NCI-H526 (cell line): ENCODE results near the gene CDH4.
"Not testable (repeated sequence)": the region's sequence is repeated elsewhere in the genome, so short reads cannot be mapped to it uniquely, and the experiment has no call there.

ENCODE experiments used
- DNase-seq, 2 experiments: peaks; one replicate each; lab custom pipeline; 2025; lab: John Stamatoyannopoulos, UW

Gene CDH4

GRCh38 chr20:61437280-61438206 is 185.5 kb downstream of the CDH4 start:
- DNase-seq, result peak in 1 of 2 experiments; percentile 43

DNA sequence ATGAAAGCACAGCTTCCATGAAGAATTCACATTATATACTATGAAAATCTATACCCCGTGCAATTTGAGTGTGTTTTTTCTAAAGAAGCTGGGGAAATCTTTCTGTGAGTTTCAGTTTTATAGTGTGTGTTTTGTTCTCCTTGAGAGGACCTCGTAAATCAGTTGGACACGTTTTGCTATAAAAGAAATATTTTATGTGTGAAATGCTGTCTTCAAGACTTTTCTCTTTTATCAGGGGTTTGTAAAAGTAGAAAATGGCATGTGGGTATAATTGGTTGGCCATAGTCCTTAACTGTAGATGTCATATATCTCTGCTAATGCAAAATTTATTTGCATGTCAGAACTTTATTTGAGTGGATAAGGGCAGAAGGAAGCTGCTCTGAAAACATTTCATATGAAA is 186.2 kb downstream of the CDH4 start:
- DNase-seq, result no peak

DNA sequence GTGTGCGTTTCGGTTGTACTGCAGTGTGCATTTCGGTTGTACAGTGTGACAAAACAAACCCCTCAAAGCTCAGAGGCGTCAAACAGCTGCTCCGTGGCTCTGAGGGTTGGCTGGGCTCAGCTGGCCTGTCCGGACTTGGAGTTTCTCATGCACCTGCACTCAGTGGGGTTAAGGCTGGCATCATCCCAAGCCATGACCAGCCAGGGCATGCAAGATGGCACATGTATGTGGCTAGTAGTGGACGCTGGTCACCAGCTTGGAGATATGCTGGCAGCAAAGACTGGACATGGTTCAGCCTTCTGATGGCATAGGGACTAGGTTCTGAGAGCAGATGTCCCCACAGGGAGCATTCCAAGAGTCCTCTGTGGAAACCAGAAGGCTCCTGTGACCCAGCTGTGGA is 187.2 kb downstream of the CDH4 start:
- no peak for DNase-seq

- DNase-seq, result no peak
Measured at GRCh38 chr20:61440548-61441055, 188.5 kb downstream of the CDH4 start.

DNA sequence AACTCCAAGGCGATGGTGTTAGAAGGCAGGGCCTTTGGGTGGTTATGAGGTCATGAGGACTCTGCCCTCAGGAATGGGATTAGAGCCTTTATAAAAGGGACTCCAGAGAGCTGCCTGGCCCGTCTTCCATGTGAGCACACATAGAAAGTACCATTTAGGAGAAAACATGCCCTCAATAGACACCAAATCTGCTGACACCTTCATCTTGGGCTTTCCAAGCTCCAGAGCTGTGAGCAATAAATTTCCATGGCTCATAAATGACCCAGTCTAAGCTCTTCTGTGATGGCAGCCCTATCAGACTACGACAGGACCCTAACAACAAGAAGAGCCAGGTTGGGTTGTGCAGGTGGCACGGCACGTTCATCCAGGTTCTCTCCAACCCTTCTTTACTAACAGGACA is 189.5 kb downstream of the CDH4 start:
- no peak for DNase-seq

GRCh38 chr20:61442075-61442670 is 190.1 kb downstream of the CDH4 start:
- peak; percentile 84 to 90 for DNase-seq

DNA sequence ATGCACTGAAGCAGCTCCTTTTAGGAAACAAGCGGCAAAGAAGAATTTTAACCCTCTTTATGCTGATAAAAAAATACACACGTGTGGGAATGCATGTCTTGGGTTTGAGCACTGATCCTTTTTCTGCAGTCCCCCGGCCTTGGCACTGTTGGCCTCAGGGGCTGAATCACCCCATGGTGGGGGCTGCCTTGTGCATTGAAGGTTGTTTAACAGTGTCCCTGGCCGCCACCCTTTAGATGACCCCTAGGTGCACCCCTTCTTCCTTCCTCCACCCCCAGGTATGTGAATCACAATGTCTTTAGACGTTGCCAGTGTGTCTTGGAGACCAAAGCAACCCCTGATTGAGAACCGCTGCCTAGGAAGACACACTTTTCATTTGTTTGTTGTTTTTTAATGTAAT is 190.7 kb downstream of the CDH4 start:
- no peak for DNase-seq

- DNase-seq, result peak in 1 of 2 experiments; percentile 16
Measured at GRCh38 chr20:61443443-61444126, 191.5 kb downstream of the CDH4 start.

DNA sequence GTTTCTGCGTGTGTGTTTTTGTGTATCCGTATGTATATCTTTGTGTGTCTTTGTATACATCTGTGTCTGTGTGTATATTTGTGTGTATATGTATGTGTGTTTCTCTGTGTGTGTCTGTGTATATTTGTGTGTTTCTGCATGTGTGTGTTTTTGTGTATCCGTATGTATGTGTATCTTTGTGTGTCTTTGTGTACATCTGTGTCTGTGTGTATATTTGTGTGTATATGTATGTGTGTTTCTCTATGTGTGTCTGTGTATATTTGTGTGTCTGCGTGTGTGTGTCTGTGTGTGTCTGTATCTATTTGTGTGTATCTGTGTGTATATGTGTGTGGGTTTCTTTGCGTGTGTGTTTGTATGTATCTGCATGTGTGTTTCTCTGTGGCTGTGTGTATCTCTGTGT is 192.6 kb downstream of the CDH4 start:
- DNase-seq, result no peak

- DNase-seq, result no peak
Measured at GRCh38 chr20:61445138-61445537, 193.1 kb downstream of the CDH4 start.

DNA sequence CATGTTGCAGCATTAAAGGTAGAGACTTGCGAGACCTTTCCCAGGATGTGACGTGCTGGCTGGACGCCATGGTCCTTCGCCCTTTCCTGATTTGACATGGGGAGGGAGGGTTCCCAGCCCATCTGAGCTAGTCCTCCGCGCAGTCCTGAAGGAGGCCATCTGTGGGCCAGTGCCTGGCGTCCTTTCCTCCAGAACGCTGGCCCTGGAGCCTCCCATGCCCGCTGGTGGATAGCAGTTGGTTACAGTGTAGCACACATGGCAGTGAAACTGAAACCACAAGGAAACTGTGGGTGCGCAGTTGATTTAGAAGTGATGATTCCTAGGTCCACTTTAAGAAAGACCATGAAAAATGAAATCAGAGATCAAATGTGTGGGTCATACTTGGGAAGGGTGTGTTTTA is 193.7 kb downstream of the CDH4 start:
- no peak for DNase-seq

GRCh38 chr20:61447952-61448351 is 195.9 kb downstream of the CDH4 start:
- no peak for DNase-seq

GRCh38 chr20:61448386-61448785 is 196.3 kb downstream of the CDH4 start:
- no peak for DNase-seq

DNA sequence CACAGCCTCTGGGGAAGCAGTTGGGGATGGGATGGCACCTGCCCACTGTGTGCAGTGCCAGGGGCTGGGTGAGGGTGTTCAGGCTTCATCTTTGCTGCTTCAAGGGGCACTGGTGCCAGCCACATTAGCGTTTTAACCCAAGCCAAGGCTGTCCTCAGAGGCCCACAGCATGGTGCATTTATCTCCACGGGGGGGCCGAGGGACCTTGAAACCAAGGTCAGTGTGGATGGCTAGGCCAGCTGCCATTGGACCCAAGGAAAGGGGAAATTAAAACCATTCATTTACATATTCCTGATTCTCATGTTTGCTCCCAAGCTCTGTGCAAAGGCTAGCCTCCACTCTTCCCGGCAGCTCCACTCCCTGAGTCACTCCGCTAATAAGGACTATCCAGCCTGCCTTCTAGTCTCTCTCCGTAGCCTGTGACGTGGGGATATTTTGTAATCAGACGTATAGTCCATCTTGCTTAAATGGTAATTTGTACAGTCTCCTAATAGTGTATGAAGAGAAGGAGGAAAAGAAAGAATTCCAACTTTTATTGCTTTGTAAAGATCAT is 197.1 kb downstream of the CDH4 start:
- DNase-seq, result no peak

- DNase-seq, result no peak
Measured at GRCh38 chr20:61449916-61450315, 197.9 kb downstream of the CDH4 start.

DNA sequence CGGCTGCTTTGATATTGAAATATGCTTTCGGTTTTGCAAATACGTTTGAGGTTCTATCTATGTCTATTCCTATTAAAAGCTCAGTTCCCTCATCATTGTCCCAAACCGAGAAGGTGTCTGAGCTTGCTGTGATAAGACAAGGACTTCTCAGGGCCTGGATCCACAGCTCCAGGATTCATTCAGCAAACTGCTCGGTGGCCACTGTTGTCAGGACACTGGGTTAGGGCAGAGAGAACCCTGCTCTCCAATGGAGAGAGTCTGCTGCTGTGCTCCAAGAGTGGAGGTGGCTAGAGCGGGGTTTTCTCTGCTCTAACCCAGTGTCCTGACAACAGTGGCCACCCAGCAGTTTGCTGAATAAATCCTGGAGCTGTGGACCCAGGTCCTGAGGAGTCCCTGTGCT is 198.5 kb downstream of the CDH4 start:
- no peak for DNase-seq

- no peak for DNase-seq
Measured at GRCh38 chr20:61451009-61451408, 198.9 kb downstream of the CDH4 start.

GRCh38 chr20:61451953-61452352 is 199.9 kb downstream of the CDH4 start:
- no peak for DNase-seq

GRCh38 chr20:61453219-61453618 is 201.2 kb downstream of the CDH4 start:
- DNase-seq, result no peak

- not testable (repeated sequence) for DNase-seq
Measured at GRCh38 chr20:61453623-61454022, 201.6 kb downstream of the CDH4 start.

- DNase-seq, result no peak
Measured at GRCh38 chr20:61454053-61454452, 202.0 kb downstream of the CDH4 start.

DNA sequence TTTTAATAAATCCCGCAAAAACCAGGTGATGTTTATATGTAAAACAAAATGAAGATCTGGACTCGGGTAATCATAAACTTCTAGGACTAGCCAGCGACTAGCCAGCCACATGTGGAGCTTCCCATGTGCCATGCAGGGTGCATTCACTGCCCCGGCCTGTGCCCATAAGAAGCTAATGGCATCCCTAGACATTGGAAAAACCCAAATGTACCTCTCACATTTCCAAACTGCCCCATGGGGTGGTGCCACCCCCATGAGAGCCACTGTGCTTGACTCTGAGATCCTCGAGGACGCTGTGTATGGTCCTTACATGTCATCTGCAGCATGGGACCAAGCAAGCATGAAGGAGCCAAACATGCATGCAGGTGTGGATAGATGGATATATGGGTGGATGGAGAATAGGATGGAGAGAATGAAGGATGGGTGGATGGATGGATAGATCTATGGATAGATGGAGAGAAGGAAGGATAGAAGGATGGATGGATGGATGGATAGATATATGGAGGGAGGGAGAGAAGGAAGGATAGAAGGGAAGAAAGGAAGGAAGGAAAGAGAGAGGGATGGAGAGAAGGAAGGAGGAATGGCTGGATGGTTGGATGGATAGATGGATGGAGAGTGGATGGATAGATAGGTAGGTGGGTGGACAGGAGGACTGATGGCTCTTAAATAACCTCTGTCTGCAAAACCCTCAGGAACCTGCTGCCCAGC is 203.6 kb downstream of the CDH4 start:
- DNase-seq, result no peak
